GM12892 (cell line): ENCODE results near the gene DOCK9.

Experiments
- POLR2A ChIP-seq: IDR thresholded peaks from 2 replicates; pipeline ENCODE4 v1.6.1; 2011; ENCODE audit warnings: low read depth, low read length, control low read depth
- POLR2AphosphoS5 ChIP-seq: IDR thresholded peaks from 2 replicates; pipeline ENCODE4 v1.6.1; 2011; ENCODE audit warnings: low read depth, low read length, control low read depth
- TAF1 ChIP-seq: IDR thresholded peaks from 2 replicates; pipeline ENCODE4 v1.6.1; 2011; ENCODE audit warnings: low read depth, mild to moderate bottlenecking, control low read depth, low read length, borderline replicate concordance

GRCh38 chr13:99009987-99010551 lies 32.2 kb upstream of the DOCK9 start:
- TF ChIP-seq POLR2A (no peak), POLR2AphosphoS5 (no peak), TAF1 (no peak)
